OCI-M2 (cell line): ENCODE data around the gene SYCP1.
"Not testable (repeated sequence)": the region's sequence is repeated elsewhere in the genome, so short reads cannot be mapped to it uniquely, and the experiment has no call there.

Experiments used
- DNase-seq: peaks from one replicate; lab custom pipeline; 2025; ENCODE audit not compliant: unreplicated experiment; lab: John Stamatoyannopoulos, UW

The SYCP1 gene

DNA sequence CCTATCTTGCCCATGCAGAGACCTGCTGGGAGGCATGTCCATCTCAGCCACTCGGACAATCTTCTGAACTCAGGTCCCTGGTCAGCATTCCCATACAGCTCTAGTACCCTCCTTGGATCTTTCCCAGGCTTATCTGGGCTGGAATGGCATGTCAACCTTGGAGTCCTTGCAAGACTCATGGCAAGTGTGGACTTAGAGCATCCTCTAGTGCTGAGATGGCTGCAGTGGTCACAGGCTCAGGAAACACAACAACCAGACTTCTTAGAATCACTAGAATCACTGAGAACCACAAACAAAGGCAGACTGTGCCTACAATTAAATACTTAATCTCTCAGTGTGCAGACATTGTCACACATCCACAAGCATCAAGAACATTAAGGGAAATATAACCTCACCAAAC lies 101.9 kb downstream of the SYCP1 start:
- no peak for DNase-seq

DNA sequence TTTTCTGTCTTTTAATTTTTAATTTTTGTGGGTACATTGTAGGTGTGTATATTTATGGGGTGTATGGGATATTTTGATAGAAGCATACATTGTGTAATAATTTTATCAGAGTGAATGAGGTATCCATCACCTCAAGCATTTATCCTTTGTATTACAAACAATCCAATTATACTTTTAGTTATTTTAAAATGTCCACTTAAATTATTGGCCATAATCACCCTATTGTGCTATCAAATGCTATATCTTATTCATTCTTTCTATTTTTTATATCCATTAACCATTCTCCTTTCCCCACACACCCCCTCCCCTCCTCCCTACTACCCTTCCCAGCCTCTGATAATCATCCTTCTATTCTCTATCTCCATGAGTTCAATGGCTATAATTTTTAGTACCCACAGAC lies 104.8 kb downstream of the SYCP1 start:
- no peak for DNase-seq

DNA sequence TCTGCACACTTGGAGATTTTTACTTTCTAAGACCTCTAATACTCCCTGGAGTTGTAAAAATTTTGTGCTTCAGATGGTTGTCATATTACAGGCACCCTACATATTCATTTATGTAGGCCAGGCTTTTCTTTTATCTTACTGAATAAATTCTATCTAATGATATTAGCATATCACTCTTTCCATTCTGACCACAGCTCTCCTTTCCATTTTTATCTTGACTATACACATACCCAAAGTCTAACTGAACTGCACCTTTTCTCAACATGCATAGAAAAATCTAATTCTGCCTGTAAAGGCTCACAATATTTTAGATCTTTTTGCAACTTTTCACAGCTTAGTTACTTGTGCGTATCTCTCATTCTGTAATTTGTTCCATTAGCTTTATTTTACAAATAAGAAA lies 122.2 kb downstream of the SYCP1 start:
- no peak for DNase-seq

DNA sequence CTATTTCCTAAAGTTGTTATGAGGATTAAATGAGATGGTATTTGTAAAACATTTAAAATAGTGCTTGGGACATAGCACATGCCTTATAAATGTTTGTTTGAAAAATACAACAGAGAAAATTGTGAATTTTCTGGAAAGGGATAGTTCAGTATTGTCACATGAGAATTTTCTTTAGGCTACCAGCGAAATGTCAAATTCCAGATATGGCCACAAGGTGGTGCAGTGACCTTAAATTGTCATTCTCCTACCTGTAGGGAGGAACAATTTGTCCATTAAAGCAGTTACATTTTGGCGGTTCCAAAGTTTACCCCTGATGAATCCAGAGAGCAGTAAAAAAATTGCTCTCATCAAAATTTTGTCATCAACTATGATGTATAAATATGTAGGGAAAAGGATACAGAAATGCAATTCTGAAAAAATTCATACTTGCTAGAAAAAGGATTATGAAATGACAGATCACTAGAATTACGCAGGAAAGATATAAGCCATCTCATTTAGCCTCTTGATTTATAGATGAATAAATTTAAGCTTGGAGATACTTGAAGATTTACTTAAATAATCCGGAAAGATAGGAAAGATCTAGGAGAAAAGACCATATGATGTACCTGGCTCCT lies 124.7 kb downstream of the SYCP1 start:
- DNase-seq = no peak

DNA sequence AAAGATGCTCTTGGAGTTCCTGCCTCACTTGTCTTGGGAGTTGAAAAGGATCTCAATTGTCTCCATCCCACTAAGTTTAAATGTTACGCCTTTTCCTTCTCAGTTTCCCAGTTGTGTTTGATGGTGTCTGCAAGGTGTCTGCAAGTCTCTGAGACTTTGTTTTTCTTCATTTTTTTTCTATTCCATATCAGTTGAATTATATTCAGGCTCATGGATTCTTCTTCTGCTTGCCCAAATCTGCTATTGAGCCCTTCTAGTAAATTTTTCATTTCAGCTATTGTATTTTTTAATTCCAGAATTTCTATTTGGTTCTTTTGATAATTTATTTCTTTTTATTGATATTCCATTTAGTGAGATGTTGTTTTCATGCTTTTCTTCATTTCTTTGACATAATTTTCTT lies 127.6 kb downstream of the SYCP1 start:
- no peak for DNase-seq

DNA sequence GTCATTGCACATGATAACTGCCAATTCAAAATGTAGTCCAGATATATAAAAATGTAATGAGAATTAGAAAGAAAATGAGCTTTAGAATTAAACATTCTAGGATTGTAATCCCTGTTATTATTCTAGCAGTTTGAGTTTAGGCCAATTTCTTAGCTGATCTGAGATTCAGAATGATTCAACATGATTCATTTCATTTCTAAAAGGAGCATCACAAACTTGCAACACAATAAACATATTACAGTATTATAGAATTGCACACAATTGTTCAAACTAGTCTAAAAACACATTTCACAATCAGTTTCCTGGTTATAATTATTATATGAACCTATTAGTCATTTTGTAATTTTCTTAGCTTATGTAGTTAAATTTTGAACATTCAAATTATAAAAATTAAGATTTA lies 131.6 kb downstream of the SYCP1 start:
- no peak for DNase-seq

DNA sequence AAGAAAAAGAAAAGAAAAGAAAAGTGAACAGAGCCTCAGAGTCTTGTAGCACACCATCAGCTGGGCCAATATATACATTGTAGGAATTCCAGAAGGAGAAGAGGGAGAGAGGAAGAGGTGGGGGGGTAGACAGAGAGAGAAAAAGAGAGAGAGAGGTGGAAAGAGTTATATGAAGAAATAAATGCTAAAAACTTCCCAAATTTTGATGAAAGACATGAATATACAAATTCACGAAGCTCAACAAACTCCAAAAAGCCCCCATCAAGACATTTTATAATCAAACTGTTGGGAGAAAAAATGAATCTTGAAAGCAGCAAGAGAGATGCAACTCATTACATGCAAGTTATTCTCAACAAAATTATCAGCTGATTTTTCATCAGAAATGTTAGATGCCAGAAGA lies 133.4 kb downstream of the SYCP1 start:
- DNase-seq = no peak

DNA sequence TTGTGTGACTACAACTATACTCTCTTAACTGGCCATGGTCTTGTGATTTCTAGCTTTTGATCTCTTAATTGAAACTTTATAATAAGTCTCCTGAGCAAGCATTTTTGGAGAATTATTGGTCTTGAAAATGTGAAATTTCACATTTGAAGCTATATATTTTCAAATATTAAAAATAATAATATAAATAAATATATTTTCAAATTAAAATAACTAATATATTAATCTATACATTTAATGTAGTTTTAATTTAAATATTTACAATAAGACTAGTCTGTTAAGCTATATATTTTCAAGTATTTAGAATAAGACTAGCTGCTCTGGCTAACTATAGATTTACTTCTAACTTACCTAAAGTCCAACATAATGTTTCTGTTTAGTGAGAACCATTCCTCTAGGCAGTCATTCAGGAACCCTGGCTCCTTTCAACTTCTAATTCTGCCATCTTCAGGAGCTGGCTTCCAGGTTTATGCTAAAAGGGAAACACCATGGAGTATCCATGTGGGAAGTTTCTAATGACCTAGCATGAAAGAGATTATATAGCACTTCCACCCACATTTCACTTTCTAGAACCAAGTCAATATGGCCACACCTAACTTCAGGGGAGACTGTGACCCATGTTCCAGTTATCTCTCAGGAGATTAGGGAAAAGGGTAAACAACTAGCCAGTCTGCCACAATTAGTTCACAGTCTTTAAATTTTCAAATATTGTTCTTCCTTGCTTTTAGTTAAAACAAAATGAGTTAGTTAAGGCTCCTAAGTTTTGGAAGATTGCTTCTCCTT lies 143.0 kb downstream of the SYCP1 start:
- DNase-seq = no peak

DNA sequence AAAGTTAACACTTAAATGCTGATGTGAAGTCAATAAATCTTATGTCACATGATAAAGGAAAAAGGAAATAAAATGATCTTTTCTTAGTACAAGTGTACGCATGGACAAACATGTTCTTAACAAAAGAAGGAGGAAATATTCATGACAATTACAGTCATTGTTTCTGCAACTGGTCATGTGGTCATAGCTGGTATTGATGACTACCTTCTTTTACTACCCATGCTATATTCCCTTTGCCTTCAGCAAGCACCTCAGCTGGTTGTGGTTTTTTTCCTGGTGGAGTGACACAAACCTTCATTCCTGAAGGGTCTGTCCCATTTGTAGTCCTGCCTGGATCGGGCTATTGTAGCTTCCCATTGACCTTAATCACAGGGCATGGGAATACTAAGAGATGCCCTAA lies 151.5 kb downstream of the SYCP1 start:
- no peak for DNase-seq

DNA sequence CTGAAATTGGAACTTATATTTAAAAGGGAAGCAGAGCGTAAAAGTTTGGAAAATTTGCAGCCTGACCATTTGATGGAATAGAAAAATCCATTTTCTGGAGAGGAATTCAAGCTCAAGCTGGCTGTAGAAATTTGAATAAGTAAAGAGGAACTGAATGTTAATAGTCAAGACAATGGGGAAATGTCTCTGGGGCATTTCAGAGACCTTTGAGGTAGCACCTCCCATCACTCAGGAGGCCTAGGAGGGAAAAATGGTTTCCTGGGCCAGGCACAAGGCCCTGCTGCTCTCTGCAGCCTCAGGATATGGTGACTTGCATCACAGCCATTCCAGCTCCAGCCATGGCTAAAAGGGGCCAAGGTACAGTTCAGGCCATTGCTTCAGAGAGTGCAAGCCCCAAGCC lies 157.3 kb downstream of the SYCP1 start:
- no peak for DNase-seq

DNA sequence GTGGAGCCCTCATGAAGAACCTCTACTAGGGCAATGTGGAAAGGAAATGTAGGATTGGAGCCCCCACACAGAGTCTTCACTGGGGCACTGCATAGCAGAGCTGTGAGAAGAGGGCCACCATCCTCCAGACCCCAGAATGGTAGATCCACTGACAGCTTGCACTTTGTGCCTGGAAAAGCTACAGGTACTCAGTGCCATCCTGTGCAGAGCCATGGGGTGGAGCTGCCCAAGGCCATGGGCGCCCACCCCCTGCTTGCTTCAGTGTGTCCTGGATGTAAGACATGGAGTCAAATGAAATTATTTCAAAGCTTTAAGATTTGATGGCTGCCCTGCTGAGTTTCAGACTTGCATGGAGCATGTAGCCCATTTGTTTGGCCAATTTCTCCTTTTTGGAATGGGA lies 157.8 kb downstream of the SYCP1 start:
- DNase-seq = no peak

DNA sequence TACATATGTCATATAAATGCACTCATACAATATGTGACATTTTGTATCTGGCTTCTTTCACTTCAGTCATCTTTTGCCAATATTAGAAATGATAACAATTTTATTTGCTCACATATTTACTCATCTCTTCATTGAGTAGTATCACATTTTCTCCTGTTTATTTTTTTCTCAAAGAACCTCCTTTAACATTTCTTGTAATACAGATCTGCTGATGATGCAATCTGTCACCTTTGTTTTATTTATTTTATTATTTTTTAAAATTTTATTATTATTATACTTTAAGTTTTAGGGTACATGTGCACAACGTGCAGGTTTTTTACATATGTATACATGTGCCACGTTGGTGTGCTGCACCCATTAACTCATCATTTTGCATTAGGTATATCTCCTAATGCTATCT lies 159.1 kb downstream of the SYCP1 start:
- no peak for DNase-seq

DNA sequence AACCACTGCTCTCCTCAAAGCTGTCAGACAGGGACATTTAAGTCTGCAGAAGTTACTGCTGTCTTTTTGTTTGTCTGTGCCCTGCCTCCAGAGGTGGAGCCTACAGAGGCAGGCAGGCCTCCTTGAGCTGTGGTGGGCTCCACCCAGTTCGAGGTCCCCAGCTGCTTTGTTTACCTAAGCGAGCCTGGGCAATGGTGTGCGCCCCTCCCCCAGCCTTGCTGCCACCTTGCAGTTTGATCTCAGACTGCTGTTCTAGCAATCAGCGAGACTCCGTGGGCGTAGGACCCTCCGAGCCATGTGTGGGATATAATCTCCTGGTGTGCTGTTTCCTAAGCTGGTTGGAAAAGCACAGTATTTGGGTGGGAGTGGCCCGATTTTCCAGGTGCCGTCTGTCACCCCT lies 164.9 kb downstream of the SYCP1 start:
- not testable (repeated sequence) for DNase-seq

DNA sequence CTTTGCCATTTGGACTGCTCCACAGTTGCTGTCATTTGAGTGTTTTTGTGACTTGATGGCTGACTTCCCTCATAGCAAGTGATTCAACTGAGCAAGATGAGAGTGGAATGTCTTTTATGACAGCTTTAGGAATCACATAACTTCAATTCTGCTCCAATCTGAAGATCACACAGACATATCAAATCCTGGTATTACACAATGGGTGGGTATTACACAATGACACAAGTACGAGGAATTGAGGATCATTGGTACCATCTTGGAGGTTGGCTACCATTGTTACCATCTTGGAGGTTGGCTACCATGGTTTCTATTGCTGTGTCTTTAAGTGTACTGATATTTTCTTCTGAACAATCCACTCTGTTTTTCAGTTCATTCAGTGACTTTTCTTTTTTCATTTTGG lies 166.5 kb downstream of the SYCP1 start:
- no peak for DNase-seq

DNA sequence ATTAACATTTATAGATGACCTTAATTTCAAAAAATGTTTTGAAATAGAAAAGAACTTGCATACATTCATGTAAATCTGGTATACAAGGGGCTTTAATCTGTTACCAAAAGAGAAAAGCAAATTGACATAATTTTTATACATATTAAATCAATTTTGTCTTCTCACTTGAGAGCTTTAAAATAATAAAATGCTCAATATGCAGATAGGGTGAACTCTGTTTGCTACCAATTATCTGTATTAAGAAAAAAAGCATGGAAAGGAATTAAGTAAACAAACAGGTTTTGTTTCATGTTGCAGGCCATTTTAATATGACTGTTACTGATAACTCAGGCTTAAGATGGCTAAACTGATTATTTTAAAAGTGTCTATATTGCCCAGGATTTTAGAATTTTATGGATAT lies 168.9 kb downstream of the SYCP1 start:
- DNase-seq = no peak

DNA sequence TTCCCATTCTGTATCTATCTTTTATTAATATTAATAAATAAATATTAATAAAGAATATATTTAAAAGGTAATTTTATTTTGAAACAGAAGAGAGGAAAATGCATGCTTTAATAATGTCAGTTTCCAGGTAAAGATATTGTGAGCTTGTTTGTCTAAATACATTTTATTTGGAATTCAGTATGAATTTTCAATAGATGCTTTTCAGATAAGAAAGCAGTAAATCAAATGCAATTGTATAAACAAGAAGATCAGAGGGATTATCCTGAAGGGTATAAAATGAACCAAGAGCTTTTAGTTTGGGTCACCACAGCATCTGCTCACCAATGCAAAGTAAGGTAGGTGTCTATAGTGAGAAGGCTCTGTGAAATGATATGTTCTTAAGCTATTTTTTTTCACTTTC lies 174.9 kb downstream of the SYCP1 start, which contains the start of gene TSHB:
TSHB (plus strand) TSS at position 301 of the 400 bp plus-strand sequence. CDS start 3,537 bp downstream, outside the sequence.
- no peak for DNase-seq

DNA sequence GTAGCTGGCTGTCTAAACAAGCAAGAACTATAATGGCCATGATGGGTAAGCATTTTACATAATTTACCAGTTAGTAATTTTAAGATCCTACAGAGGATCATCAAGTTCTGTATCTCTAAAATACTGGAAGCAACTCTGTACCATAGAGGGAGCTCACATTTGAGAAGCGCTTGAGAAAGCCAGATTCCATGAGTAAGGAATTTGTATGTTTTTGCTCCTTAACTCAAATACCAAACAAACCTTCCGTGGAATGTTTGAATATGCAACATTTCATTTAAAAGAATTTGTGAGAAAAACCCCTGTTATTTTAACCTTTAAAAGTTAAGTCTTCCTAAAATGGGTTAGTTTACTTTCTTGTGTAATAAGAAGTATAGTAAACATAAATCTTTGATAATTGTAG lies 176.9 kb downstream of the SYCP1 start:
- no peak for DNase-seq

DNA sequence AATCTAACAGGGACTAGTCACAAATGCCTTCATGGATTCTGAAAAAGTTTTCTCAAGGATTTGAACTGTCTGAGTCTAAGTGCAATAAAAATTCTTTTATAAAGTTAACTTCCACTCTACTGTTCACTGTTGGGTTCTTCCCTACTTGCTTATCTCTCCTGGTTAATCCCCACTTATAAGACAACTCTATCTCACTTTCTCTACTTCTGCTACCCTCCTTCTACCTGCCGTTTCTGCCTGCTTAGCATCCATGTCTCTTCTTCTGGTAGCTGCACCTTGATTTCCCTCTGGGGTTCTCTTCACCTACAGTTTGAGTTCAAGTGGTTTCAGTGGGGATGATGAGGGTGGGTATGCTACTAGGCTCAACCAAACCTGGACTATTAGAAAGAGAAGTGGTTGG lies 181.0 kb downstream of the SYCP1 start:
- DNase-seq = no peak

DNA sequence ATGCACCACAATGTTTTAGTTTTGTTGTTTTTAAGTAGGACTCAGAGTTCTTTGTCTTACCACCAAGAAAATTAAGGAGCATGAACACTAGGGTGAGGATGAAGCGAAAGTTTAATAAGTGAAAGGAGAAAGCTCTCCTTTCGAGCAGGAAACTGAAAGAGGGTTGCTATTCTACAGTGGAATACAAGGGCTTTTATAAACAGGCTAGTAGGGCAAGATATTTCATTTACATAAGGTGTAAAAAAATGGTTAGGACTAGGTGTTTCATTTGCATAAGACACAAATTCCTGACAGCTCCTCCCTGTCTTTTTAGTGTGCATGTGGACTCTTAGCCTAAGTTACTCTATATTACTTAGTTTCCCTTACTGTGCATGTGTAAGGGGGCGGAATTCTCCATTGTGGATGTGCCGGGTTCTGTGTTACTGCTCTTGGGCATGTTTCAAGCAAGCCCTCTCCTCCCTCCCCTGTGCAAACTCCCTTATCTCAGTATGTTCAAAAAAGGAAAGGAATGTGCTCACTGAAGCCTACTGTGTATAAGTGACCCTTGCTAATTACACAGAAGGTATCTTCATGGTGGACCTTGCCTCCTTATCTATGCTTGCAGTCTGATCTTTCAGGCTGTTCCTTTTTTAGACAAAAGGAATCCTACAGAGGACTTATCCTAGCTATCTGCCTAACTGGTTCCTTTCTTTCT lies 182.3 kb downstream of the SYCP1 start:
- no peak for DNase-seq

DNA sequence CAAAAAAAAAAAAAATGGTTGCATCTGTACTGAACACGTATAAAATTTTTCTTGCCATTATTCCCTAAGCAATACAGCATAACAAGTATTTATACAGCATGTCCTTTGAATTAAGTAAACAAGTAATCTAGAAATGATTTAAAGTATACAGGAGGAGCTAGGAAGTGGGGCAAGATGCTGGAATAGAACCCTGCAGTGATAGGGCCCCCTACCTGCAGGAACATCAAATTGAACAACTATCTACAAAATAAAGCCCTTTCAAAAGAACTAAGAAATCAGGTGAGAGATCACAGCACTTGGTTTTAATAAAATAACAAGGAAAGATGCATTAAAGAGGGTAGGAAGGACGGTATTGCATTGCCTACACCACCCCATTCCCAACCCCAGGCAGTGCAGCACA lies 185.8 kb downstream of the SYCP1 start:
- DNase-seq = no peak

DNA sequence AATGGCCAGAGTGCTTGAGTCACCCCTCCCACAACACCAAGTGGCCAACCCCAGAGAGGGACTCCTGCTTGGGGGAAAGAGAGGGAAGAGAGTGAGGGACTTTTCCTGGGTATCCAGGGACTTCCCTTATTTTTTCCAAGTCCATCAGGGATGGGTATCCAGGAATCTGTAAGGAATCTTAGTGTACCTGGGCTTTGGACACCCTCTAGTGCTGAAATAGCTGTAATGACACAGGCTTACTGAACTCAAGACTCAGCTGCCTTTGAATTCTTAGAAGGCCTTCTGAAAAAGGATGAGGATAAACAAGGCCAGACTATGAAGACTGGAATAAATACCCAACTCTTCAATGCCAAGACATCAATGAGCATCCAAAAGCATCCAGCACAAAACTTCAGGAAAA lies 187.0 kb downstream of the SYCP1 start:
- DNase-seq = no peak
